Osteoblast (primary cell): ENCODE measurements around the gene CCSER2. TPM values are rescaled to one million over a fixed set of nuclear protein-coding genes. Genes with fewer than 3 reads are reported as not detected.

Experiments
- DNase-seq: peaks from one replicate; pipeline ENCODE4 v3.0.0; 2011; ENCODE audit warnings: low spot score, mixed read lengths; ENCODE audit not compliant: insufficient read length; ENCODE audit errors: missing footprints
- H2AFZ ChIP-seq: 2 replicates; pipeline ENCODE4 v1.6.0; 2011; ENCODE audit warnings: mild to moderate bottlenecking, low read length
- H3K27ac ChIP-seq: 2 replicates; pipeline ENCODE4 v1.5.1; 2011; ENCODE audit warnings: mild to moderate bottlenecking, low read depth, low read length, moderate library complexity
- H3K27me3 ChIP-seq: 2 replicates; pipeline ENCODE4 v1.6.0; 2012; ENCODE audit warnings: mild to moderate bottlenecking, control low read depth, inconsistent platforms, low read length, moderate library complexity; ENCODE audit not compliant: insufficient read depth
- H3K36me3 ChIP-seq: 2 replicates; pipeline ENCODE4 v1.5.1; 2011; ENCODE audit warnings: mild to moderate bottlenecking, low read length, control low read depth, moderate library complexity; ENCODE audit not compliant: insufficient read depth
- H3K4me1 ChIP-seq: 2 replicates; pipeline ENCODE4 v1.5.1; 2011; ENCODE audit warnings: mild to moderate bottlenecking, low read length, control low read depth, moderate library complexity; ENCODE audit not compliant: insufficient read depth
- H3K4me2 ChIP-seq: 2 replicates; pipeline ENCODE4 v1.6.0; 2011; ENCODE audit warnings: mild to moderate bottlenecking, low read length; ENCODE audit not compliant: insufficient read depth
- H3K4me3 ChIP-seq: fragments of 200-600 bp; sonication (generic); 3 replicates; pipeline ENCODE4 v1.5.1; 2012; ENCODE audit warnings: mild to moderate bottlenecking, low read length, inconsistent platforms; ENCODE audit not compliant: insufficient read depth
- H3K79me2 ChIP-seq: 2 replicates; pipeline ENCODE4 v1.6.0; 2012; ENCODE audit warnings: mild to moderate bottlenecking, low read length, control low read depth, inconsistent platforms; ENCODE audit not compliant: insufficient read depth
- H3K9me3 ChIP-seq: 2 replicates; pipeline ENCODE4 v1.5.1; 2011; ENCODE audit warnings: low read depth, low read length, control low read depth
- H4K20me1 ChIP-seq: 2 replicates; pipeline ENCODE4 v1.6.0; 2012; ENCODE audit warnings: mild to moderate bottlenecking, low read length, control low read depth; ENCODE audit not compliant: insufficient read depth
- total RNA-seq: library from RNA; depleted of rRNA; stranded (reverse); fragments of >200 nt; gene quantifications from 2 replicates; pipeline ENCODE4 v1.2.3, GENCODE V29; 2012
- TF ChIP-seq, protein P1 (sequence below): IDR thresholded peaks from 2 replicates; pipeline ENCODE4 v1.5.1; 2011; ENCODE audit warnings: mild to moderate bottlenecking, low read depth, low read length, moderate library complexity; ENCODE audit errors: extremely low read depth

Gene CCSER2
- total RNA-seq, 1 donor, result 58.3 TPM

DNA sequence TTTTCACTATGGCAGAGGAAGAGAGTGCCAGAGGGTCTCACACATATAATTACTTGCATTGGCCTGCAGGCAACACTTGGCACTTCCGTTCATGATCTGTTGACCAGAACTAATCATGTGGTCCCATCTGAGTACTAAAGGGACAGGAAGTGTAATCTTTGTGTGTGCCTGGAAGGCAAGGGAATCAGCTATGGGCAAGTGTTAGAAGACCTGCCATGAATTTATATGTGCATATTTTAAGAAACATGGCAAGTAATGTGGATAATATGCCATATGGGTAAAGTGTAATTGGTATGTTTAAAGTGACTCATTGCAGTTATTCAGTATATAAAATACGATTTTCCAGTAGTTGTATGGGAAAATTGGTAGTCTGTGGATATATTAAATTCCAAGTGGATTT is 46.1 kb downstream of the CCSER2 start:
- H3K27ac ChIP-seq, result no peak overlapping the region
- TF ChIP-seq, protein P1, sequence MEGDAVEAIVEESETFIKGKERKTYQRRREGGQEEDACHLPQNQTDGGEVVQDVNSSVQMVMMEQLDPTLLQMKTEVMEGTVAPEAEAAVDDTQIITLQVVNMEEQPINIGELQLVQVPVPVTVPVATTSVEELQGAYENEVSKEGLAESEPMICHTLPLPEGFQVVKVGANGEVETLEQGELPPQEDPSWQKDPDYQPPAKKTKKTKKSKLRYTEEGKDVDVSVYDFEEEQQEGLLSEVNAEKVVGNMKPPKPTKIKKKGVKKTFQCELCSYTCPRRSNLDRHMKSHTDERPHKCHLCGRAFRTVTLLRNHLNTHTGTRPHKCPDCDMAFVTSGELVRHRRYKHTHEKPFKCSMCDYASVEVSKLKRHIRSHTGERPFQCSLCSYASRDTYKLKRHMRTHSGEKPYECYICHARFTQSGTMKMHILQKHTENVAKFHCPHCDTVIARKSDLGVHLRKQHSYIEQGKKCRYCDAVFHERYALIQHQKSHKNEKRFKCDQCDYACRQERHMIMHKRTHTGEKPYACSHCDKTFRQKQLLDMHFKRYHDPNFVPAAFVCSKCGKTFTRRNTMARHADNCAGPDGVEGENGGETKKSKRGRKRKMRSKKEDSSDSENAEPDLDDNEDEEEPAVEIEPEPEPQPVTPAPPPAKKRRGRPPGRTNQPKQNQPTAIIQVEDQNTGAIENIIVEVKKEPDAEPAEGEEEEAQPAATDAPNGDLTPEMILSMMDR, result no peak
- H3K36me3 ChIP-seq, result no peaks in the 10 kb centered on the region
- no peak overlapping the region for H2AFZ ChIP-seq
- no peaks in the 10 kb centered on the region for H3K27me3 ChIP-seq
- no peak overlapping the region for H3K4me3 ChIP-seq
- no peak for DNase-seq
- no peak overlapping the region for H3K4me2 ChIP-seq
- no peaks in the 10 kb centered on the region for H3K4me1 ChIP-seq
- H3K79me2 ChIP-seq, result peaks cover 58% of the 10 kb centered on the region
- H3K9me3 ChIP-seq, result no peaks in the 10 kb centered on the region
- H4K20me1 ChIP-seq, result peaks cover 8% of the 10 kb centered on the region

GRCh38 chr10:84375011-84375410 is 46.6 kb downstream of the CCSER2 start:
- Histone ChIP-seq H2AFZ (no peak overlapping the region), H3K79me2 (peaks cover 56% of the 10 kb centered on the region), H3K4me3 (no peak overlapping the region), H3K4me1 (no peaks in the 10 kb centered on the region), H3K27me3 (no peaks in the 10 kb centered on the region), H3K36me3 (no peaks in the 10 kb centered on the region), H3K27ac (no peak overlapping the region), H3K9me3 (no peaks in the 10 kb centered on the region), H3K4me2 (no peak overlapping the region), H4K20me1 (peaks cover 4% of the 10 kb centered on the region)
- DNase-seq, result peak; percentile 17
- TF ChIP-seq, protein P1, result peak; percentile 69

GRCh38 chr10:84375881-84376280 is 47.5 kb downstream of the CCSER2 start:
- no peaks in the 10 kb centered on the region for H3K4me1 ChIP-seq
- no peak overlapping the region for H2AFZ ChIP-seq
- no peak overlapping the region for H3K4me3 ChIP-seq
- H3K9me3 ChIP-seq, result no peaks in the 10 kb centered on the region
- no peaks in the 10 kb centered on the region for H3K27me3 ChIP-seq
- H3K79me2 ChIP-seq, result peaks cover 56% of the 10 kb centered on the region
- H3K27ac ChIP-seq, result no peak overlapping the region
- DNase-seq, result no peak
- no peaks in the 10 kb centered on the region for H3K36me3 ChIP-seq
- H3K4me2 ChIP-seq, result no peak overlapping the region
- peaks cover 3% of the 10 kb centered on the region for H4K20me1 ChIP-seq
- TF ChIP-seq, protein P1, result no peak

- peak; percentile 8 for DNase-seq
- Histone ChIP-seq H3K36me3 (no peaks in the 10 kb centered on the region), H3K4me2 (no peak overlapping the region), H3K27me3 (no peaks in the 10 kb centered on the region), H4K20me1 (no peaks in the 10 kb centered on the region), H3K4me1 (peaks cover 2% of the 10 kb centered on the region), H3K79me2 (peaks cover 30% of the 10 kb centered on the region), H3K4me3 (no peak overlapping the region), H2AFZ (no peak overlapping the region), H3K27ac (no peak overlapping the region), H3K9me3 (no peaks in the 10 kb centered on the region)
- TF ChIP-seq, protein P1, result no peak
These were observed 59.8 kb downstream of the CCSER2 start for GRCh38 chr10:84388148-84388547.
